CD14-positive monocyte (primary cell): ENCODE results near the gene NSUN3. TPM values are rescaled to one million over a fixed set of nuclear protein-coding genes. Genes with fewer than 3 reads are reported as not detected.

ENCODE experiments used
- DNase-seq, 3 donors: peaks; one replicate each; pipeline ENCODE4 v3.0.0-alpha.2; 2011 to 2022
- H2AFZ ChIP-seq: 2 replicates; pipeline ENCODE4 v1.6.0; 2012; ENCODE audit warnings: mild to moderate bottlenecking, low read depth, low read length, inconsistent platforms; ENCODE audit not compliant: insufficient read depth, poor library complexity, severe bottlenecking
- H3K27ac ChIP-seq, 2 donors: 1 replicate in 1 of 2; 2 replicates in 1 of 2; pipeline ENCODE4 v1.5.1; 2012 to 2013; ENCODE audit warnings: low read length in 2 of 2, control low read depth in 1 of 2, inconsistent platforms in 1 of 2, low read depth in 1 of 2, mild to moderate bottlenecking in 1 of 2
- H3K27me3 ChIP-seq, 2 donors: one replicate each; pipeline versions ENCODE4 v1.6.0 to v1.6.1; 2011 to 2013; ENCODE audit warnings: low read length in 2 of 2; ENCODE audit not compliant: control insufficient read depth in 2 of 2, insufficient read depth in 2 of 2
- H3K36me3 ChIP-seq, 2 donors: replicated peaks in 1 of 2; 1 replicate in 1 of 2; 2 replicates in 1 of 2; pipeline versions ENCODE4 v1.5.1 to v1.6.1; 2012 to 2013; ENCODE audit warnings: low read length in 2 of 2, control low read depth in 1 of 2, inconsistent platforms in 1 of 2, mild to moderate bottlenecking in 1 of 2; ENCODE audit not compliant: insufficient read depth in 2 of 2, control insufficient read depth in 1 of 2
- H3K4me1 ChIP-seq, 2 donors: 1 replicate in 1 of 2; 2 replicates in 1 of 2; pipeline versions ENCODE4 v1.5.1 to v1.6.1; 2012 to 2013; ENCODE audit warnings: low read length in 2 of 2, control low read depth in 1 of 2, inconsistent platforms in 1 of 2, mild to moderate bottlenecking in 1 of 2, moderate library complexity in 1 of 2; ENCODE audit not compliant: insufficient read depth in 2 of 2, control insufficient read depth in 1 of 2
- H3K4me2 ChIP-seq: replicated peaks from 2 replicates; pipeline ENCODE3; 2012; ENCODE audit warnings: low read length, moderate library complexity, mild to moderate bottlenecking; ENCODE audit not compliant: poor library complexity, severe bottlenecking; ENCODE audit errors: extremely low read depth
- H3K4me3 ChIP-seq, 3 experiments: fragments of 200-600 bp in 1 of 3; sonication (generic) in 1 of 3; replicated peaks in 1 of 3; 1 replicate in 2 of 3; 2 replicates in 1 of 3; pipeline ENCODE4 v1.5.1; 2011 to 2013; ENCODE audit warnings: low read length in 3 of 3, mild to moderate bottlenecking in 3 of 3, control low read depth in 2 of 3, low read depth in 2 of 3, inconsistent platforms in 1 of 3, moderate library complexity in 1 of 3
- H3K79me2 ChIP-seq: 2 replicates; pipeline ENCODE4 v1.6.0; 2012; ENCODE audit warnings: mild to moderate bottlenecking, control low read depth, inconsistent platforms, low read length, moderate library complexity; ENCODE audit not compliant: insufficient read depth
- H3K9ac ChIP-seq: 2 replicates; pipeline ENCODE4 v1.6.0; 2017; ENCODE audit warnings: low read length, mild to moderate bottlenecking; ENCODE audit not compliant: insufficient read depth, poor library complexity, severe bottlenecking
- H3K9me3 ChIP-seq, 2 donors: replicated peaks in 1 of 2; 1 replicate in 1 of 2; 2 replicates in 1 of 2; pipeline versions ENCODE4 v1.5.1 to v1.6.1; 2012 to 2013; ENCODE audit warnings: low read length in 2 of 2, control low read depth in 1 of 2; ENCODE audit not compliant: control insufficient read depth in 1 of 2, insufficient read depth in 1 of 2
- H4K20me1 ChIP-seq: 2 replicates; pipeline ENCODE4 v1.6.0; 2012; ENCODE audit warnings: mild to moderate bottlenecking, low read length, control low read depth, moderate library complexity; ENCODE audit not compliant: insufficient read depth
- H3K27ac Mint-ChIP-seq, 7 donors: one replicate each; pipeline ENCODE4 v1.8.0; 2020; ENCODE audit warnings: mild to moderate bottlenecking in 7 of 7, mixed read lengths in 7 of 7, moderate library complexity in 6 of 7, inconsistent platforms in 2 of 7
- H3K27me3 Mint-ChIP-seq, 3 donors: one replicate each; pipeline ENCODE4 v1.8.0; 2021 to 2022; ENCODE audit warnings: low read depth in 3 of 3, mild to moderate bottlenecking in 3 of 3, mixed read lengths in 3 of 3, moderate library complexity in 3 of 3, inconsistent platforms in 1 of 3
- H3K36me3 Mint-ChIP-seq, 2 donors: one replicate each; pipeline ENCODE4 v1.8.0; 2020; ENCODE audit warnings: mixed read lengths in 2 of 2, inconsistent platforms in 1 of 2, mild to moderate bottlenecking in 1 of 2
- H3K4me1 Mint-ChIP-seq: one replicate; pipeline ENCODE4 v1.8.0; 2020; ENCODE audit warnings: mild to moderate bottlenecking, mixed read lengths
- H3K4me3 Mint-ChIP-seq, 2 donors: one replicate each; pipeline ENCODE4 v1.8.0; 2020; ENCODE audit warnings: mild to moderate bottlenecking in 2 of 2, mixed read lengths in 2 of 2, moderate library complexity in 1 of 2
- H3K9me3 Mint-ChIP-seq, 7 donors: one replicate each; pipeline ENCODE4 v1.8.0; 2020 to 2022; ENCODE audit warnings: mixed read lengths in 7 of 7, mild to moderate bottlenecking in 6 of 7, moderate library complexity in 6 of 7, inconsistent platforms in 2 of 7
- WGBS: methylation state at CpG from one replicate; pipeline ENCODE4 v1.1.5; 2013; ENCODE audit warnings: missing lambda C conversion rate; ENCODE audit not compliant: insufficient coverage; 5-methylcytosine and 5-hydroxymethylcytosine counted together
- intact Hi-C, 2 donors: fragments of 100-400 bp; cut with micrococcal nuclease; formaldehyde crosslinking; loops; one replicate each; pipeline versions ENCODE4 v1.15.0 to v1.15.1; 2023
- polyA plus RNA-seq, 3 donors: library from polyadenylated mRNA; depleted of rRNA in 1 of 3; unstranded in 2 of 3; stranded (reverse) in 1 of 3; fragments of 300-500 nt in 2 of 3; fragments of >200 nt in 1 of 3; fragmentation: Illumina TruSeq in 2 of 3; gene quantifications; 1 replicate in 2 of 3; 2 replicates in 1 of 3; pipeline ENCODE4 v1.2.3, GENCODE V29; 2012 to 2021
- TF ChIP-seq, protein P1 (sequence below): fragments of 200-600 bp; IDR thresholded peaks from one replicate; pipeline ENCODE4 v1.8.0; 2022; ENCODE audit warnings: antibody characterized with exemption, mild to moderate bottlenecking

Gene NSUN3
- polyA plus RNA-seq, 3 donors, result 6.6 to 8.8 (median 7.2) TPM

DNA sequence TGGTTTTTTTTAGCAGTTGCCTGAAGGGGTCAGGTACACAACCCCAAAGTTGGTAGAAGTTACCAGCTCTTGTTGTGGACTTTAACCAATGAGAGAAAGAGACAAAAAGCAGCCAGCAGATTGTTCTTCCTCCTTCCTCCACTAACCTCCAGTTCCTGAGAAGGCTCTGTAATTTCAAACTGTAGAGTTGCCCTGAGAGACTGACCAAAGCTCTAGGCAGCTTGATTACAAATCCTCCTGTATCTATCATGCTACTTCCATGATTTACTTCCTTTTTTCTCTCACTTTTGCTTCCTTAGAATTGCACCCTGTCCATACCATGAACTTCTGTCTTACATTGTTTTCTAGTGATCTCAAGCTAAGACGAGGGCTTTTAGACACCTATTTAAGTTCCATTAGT, 29.2 kb downstream of the NSUN3 start:
- Histone ChIP-seq H2AFZ (no peak overlapping the region), H3K79me2 (no peaks in the 10 kb centered on the region), H3K27me3 (no peaks in the 10 kb centered on the region), H3K4me2 (no peak overlapping the region), H3K36me3 (peaks cover 29 to 74% of the 10 kb centered on the region in 2 donors), H3K4me3 (no peak overlapping the region), H3K27ac (peak overlapping the region in 1 of 2 donors; percentile 65), H3K4me1 (peaks cover 7 to 10% of the 10 kb centered on the region in 2 donors), H3K9me3 (no peaks in the 10 kb centered on the region), H4K20me1 (peaks cover 7% of the 10 kb centered on the region), H3K9ac (no peak overlapping the region)
- Mint-ChIP-seq H3K27ac (peak overlapping the region; percentile 28 to 80 (median 71)), H3K9me3 (peaks cover 0 to 2% (median 0%) of the 10 kb centered on the region in 7 donors), H3K27me3 (no peaks in the 10 kb centered on the region), H3K36me3 (peaks cover 54 to 63% of the 10 kb centered on the region in 2 donors), H3K4me3 (peak overlapping the region in 1 of 2 donors; percentile 52), H3K4me1 (peaks cover 15% of the 10 kb centered on the region)
- intact Hi-C loops, result no loop called here
- TF ChIP-seq, protein P1, sequence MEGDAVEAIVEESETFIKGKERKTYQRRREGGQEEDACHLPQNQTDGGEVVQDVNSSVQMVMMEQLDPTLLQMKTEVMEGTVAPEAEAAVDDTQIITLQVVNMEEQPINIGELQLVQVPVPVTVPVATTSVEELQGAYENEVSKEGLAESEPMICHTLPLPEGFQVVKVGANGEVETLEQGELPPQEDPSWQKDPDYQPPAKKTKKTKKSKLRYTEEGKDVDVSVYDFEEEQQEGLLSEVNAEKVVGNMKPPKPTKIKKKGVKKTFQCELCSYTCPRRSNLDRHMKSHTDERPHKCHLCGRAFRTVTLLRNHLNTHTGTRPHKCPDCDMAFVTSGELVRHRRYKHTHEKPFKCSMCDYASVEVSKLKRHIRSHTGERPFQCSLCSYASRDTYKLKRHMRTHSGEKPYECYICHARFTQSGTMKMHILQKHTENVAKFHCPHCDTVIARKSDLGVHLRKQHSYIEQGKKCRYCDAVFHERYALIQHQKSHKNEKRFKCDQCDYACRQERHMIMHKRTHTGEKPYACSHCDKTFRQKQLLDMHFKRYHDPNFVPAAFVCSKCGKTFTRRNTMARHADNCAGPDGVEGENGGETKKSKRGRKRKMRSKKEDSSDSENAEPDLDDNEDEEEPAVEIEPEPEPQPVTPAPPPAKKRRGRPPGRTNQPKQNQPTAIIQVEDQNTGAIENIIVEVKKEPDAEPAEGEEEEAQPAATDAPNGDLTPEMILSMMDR, result no peak
- WGBS, result no CpG with 5 or more reads among the region's 1 CpG
- DNase-seq, result peak in 2 of 3 donors; percentile 31 to 33

DNA sequence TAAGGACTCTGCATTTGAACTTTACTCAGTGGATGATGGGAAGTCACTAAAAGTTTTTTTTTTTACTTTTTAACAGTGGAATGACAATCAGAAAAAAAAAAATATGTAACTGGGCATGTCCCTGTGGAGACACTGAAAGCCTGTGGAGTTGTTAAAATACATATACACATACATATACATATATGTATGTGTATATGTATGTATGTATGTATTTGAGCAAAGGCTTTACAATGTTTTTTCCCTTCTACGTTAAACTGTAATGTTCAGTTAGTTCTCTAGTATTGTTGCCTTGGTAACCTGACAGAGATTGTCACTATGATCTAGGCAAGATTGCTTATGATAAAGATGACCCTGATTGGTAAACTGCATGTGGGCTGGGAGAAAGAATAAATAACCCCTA, 30.3 kb downstream of the NSUN3 start:
- Histone ChIP-seq H2AFZ (no peak overlapping the region), H3K27me3 (no peaks in the 10 kb centered on the region), H4K20me1 (peaks cover 7% of the 10 kb centered on the region), H3K9ac (no peak overlapping the region), H3K36me3 (peaks cover 33 to 73% of the 10 kb centered on the region in 2 donors), H3K9me3 (no peaks in the 10 kb centered on the region), H3K4me1 (peaks cover 15 to 18% of the 10 kb centered on the region in 2 donors), H3K4me2 (no peak overlapping the region), H3K4me3 (no peak overlapping the region), H3K79me2 (no peaks in the 10 kb centered on the region), H3K27ac (no peak overlapping the region)
- DNase-seq, result no peak
- no peak overlapping the region for H3K4me3 Mint-ChIP-seq
- H3K9me3 Mint-ChIP-seq, result no peaks in the 10 kb centered on the region
- H3K27ac Mint-ChIP-seq, result peak overlapping the region in 2 of 7 donors; percentile 6 to 58
- no CpG with 5 or more reads among the region's 1 CpG for WGBS
- peaks cover 21% of the 10 kb centered on the region for H3K4me1 Mint-ChIP-seq
- TF ChIP-seq, protein P1, result no peak
- peaks cover 53 to 64% of the 10 kb centered on the region in 2 donors for H3K36me3 Mint-ChIP-seq
- no peaks in the 10 kb centered on the region for H3K27me3 Mint-ChIP-seq
- intact Hi-C loops, result no loop called here
